Trophoblast cell (in vitro differentiated cells and primary cell): ENCODE results near the gene UST.

ENCODE experiments used
- DNase-seq, 2 donors: peaks; one replicate each; pipeline ENCODE4 v3.0.0-alpha.2; 2016
- H2AFZ ChIP-seq: 2 replicates; pipeline ENCODE4 v1.6.1; 2013; ENCODE audit warnings: low read length, moderate library complexity, mild to moderate bottlenecking; ENCODE audit not compliant: insufficient read depth, poor library complexity
- H2AK5ac ChIP-seq: 2 replicates; pipeline ENCODE4 v1.6.1; 2013; ENCODE audit warnings: mild to moderate bottlenecking, low read length
- H2BK120ac ChIP-seq: 2 replicates; pipeline ENCODE4 v1.6.1; 2013; ENCODE audit warnings: low read length, mild to moderate bottlenecking, moderate library complexity; ENCODE audit not compliant: insufficient read depth, poor library complexity
- H2BK12ac ChIP-seq: 2 replicates; pipeline ENCODE4 v1.6.1; 2013; ENCODE audit warnings: mild to moderate bottlenecking, low read length, moderate library complexity
- H2BK5ac ChIP-seq: 2 replicates; pipeline ENCODE4 v1.6.1; 2013; ENCODE audit warnings: low read length, low read depth, moderate library complexity, mild to moderate bottlenecking; ENCODE audit not compliant: poor library complexity
- H3K14ac ChIP-seq: 2 replicates; pipeline ENCODE4 v1.6.1; 2013; ENCODE audit warnings: mild to moderate bottlenecking, low read length
- H3K18ac ChIP-seq: 2 replicates; pipeline ENCODE4 v1.6.1; 2013; ENCODE audit warnings: mild to moderate bottlenecking, low read length
- H3K23ac ChIP-seq: 2 replicates; pipeline ENCODE4 v1.6.1; 2013; ENCODE audit warnings: low read length
- H3K27ac ChIP-seq: 2 replicates; pipeline ENCODE4 v1.5.1; 2013; ENCODE audit warnings: low read depth, mild to moderate bottlenecking, inconsistent platforms, low read length, moderate library complexity
- H3K27me3 ChIP-seq: 2 replicates; pipeline ENCODE4 v1.6.1; 2013; ENCODE audit warnings: inconsistent platforms, mild to moderate bottlenecking, low read length, moderate library complexity; ENCODE audit not compliant: insufficient read depth
- H3K36me3 ChIP-seq, 2 experiments: 1 replicate in 1 of 2; 2 replicates in 1 of 2; pipeline ENCODE4 v1.6.1; 2013; ENCODE audit warnings: low read length in 2 of 2, mild to moderate bottlenecking in 2 of 2, moderate library complexity in 1 of 2; ENCODE audit not compliant: insufficient read depth in 2 of 2, control insufficient read depth in 1 of 2
- H3K4ac ChIP-seq: 2 replicates; pipeline ENCODE4 v1.6.1; 2013; ENCODE audit warnings: low read depth, mild to moderate bottlenecking, low read length, moderate library complexity
- H3K4me1 ChIP-seq, 2 experiments: 1 replicate in 1 of 2; 2 replicates in 1 of 2; pipeline ENCODE4 v1.6.1; 2013; ENCODE audit warnings: low read length in 2 of 2, mild to moderate bottlenecking in 2 of 2, moderate library complexity in 1 of 2; ENCODE audit not compliant: insufficient read depth in 2 of 2, control insufficient read depth in 1 of 2
- H3K4me2 ChIP-seq: 2 replicates; pipeline ENCODE4 v1.6.1; 2013; ENCODE audit warnings: inconsistent platforms, mild to moderate bottlenecking, low read length, moderate library complexity
- H3K4me3 ChIP-seq: 2 replicates; pipeline ENCODE4 v1.5.1; 2013; ENCODE audit warnings: mild to moderate bottlenecking, low read depth, low read length, inconsistent platforms
- H3K79me1 ChIP-seq: one replicate; pipeline ENCODE4 v1.6.1; 2013; ENCODE audit warnings: low read length
- H3K79me2 ChIP-seq: 2 replicates; pipeline ENCODE4 v1.6.1; 2013; ENCODE audit warnings: low read length, mild to moderate bottlenecking; ENCODE audit not compliant: control insufficient read depth, insufficient read depth, poor library complexity
- H3K9ac ChIP-seq: 2 replicates; pipeline ENCODE4 v1.6.1; 2013; ENCODE audit warnings: mild to moderate bottlenecking, low read length
- H3K9me3 ChIP-seq: 2 replicates; pipeline ENCODE4 v1.6.1; 2013; ENCODE audit warnings: low read depth, mild to moderate bottlenecking, control low read depth, inconsistent platforms, low read length; ENCODE audit not compliant: insufficient read depth
- H4K12ac ChIP-seq: 2 replicates; pipeline ENCODE4 v1.6.1; 2013; ENCODE audit warnings: low read depth, mild to moderate bottlenecking, low read length, moderate library complexity
- H4K8ac ChIP-seq: 2 replicates; pipeline ENCODE4 v1.6.1; 2013; ENCODE audit warnings: low read depth, mild to moderate bottlenecking, low read length, moderate library complexity
- H4K91ac ChIP-seq: one replicate; pipeline ENCODE4 v1.6.1; 2013; ENCODE audit warnings: low read depth, mild to moderate bottlenecking, low read length, moderate library complexity
- WGBS: extraction: QIAGEN DNeasy Blood & Tissue Kit; methylation state at CpG from one replicate; pipeline ENCODE4 v1.1.7; 2013; ENCODE audit warnings: missing lambda C conversion rate; ENCODE audit not compliant: insufficient read length, insufficient coverage; ENCODE audit errors: extremely low coverage; 5-methylcytosine and 5-hydroxymethylcytosine counted together

UST gene

GRCh38 chr6:148884461-148884860 is 137.6 kb downstream of the UST start:
- Histone ChIP-seq H3K36me3 (no peaks in the 10 kb centered on the region), H3K23ac (no peak overlapping the region), H3K9ac (no peak overlapping the region), H3K4ac (no peak overlapping the region), H3K14ac (no peak overlapping the region), H4K91ac (no peak overlapping the region), H3K27ac (no peak overlapping the region), H3K18ac (no peak overlapping the region), H2BK120ac (no peak overlapping the region), H3K79me1 (no peaks in the 10 kb centered on the region), H3K9me3 (no peaks in the 10 kb centered on the region), H2AFZ (no peak overlapping the region), H3K4me3 (no peak overlapping the region), H2BK12ac (no peak overlapping the region), H3K79me2 (no peaks in the 10 kb centered on the region), H4K12ac (no peak overlapping the region), H2AK5ac (no peak overlapping the region), H3K4me2 (no peak overlapping the region), H3K4me1 (peaks cover 3 to 4% of the 10 kb centered on the region in 2 experiments), H2BK5ac (no peak overlapping the region), H3K27me3 (no peaks in the 10 kb centered on the region), H4K8ac (no peak overlapping the region)
- WGBS: no CpG with 5 or more reads among the region's 2 CpGs
- no peak for DNase-seq

- H3K23ac ChIP-seq: no peak overlapping the region
- peak overlapping the region; percentile 36 for H3K27ac ChIP-seq
- H4K91ac ChIP-seq: no peak overlapping the region
- H3K18ac ChIP-seq: no peak overlapping the region
- H3K9me3 ChIP-seq: no peaks in the 10 kb centered on the region
- no peak overlapping the region for H4K12ac ChIP-seq
- H3K4me1 ChIP-seq: peaks cover 3 to 4% of the 10 kb centered on the region in 2 experiments
- no peak overlapping the region for H2AK5ac ChIP-seq
- no peaks in the 10 kb centered on the region for H3K27me3 ChIP-seq
- H3K4me3 ChIP-seq: no peak overlapping the region
- no peak overlapping the region for H3K14ac ChIP-seq
- no peaks in the 10 kb centered on the region for H3K79me1 ChIP-seq
- H4K8ac ChIP-seq: no peak overlapping the region
- no peaks in the 10 kb centered on the region for H3K36me3 ChIP-seq
- H2BK120ac ChIP-seq: no peak overlapping the region
- no peak overlapping the region for H3K4ac ChIP-seq
- WGBS: no CpG with 5 or more reads among the region's 6 CpGs
- no peaks in the 10 kb centered on the region for H3K79me2 ChIP-seq
- DNase-seq: no peak
- no peak overlapping the region for H2AFZ ChIP-seq
- H2BK12ac ChIP-seq: no peak overlapping the region
- no peak overlapping the region for H3K4me2 ChIP-seq
- H3K9ac ChIP-seq: no peak overlapping the region
- no peak overlapping the region for H2BK5ac ChIP-seq
Measured at GRCh38 chr6:148885136-148885865, 138.5 kb downstream of the UST start.

GRCh38 chr6:148885925-148886845 is 139.4 kb downstream of the UST start:
- H3K4me1 ChIP-seq: peaks cover 3 to 4% of the 10 kb centered on the region in 2 experiments
- H3K9me3 ChIP-seq: no peaks in the 10 kb centered on the region
- H3K9ac ChIP-seq: no peak overlapping the region
- no peak overlapping the region for H2BK120ac ChIP-seq
- H3K79me2 ChIP-seq: no peaks in the 10 kb centered on the region
- WGBS: no CpG with 5 or more reads among the region's 7 CpGs
- no peaks in the 10 kb centered on the region for H3K27me3 ChIP-seq
- H3K27ac ChIP-seq: peak overlapping the region; percentile 36
- no peaks in the 10 kb centered on the region for H3K36me3 ChIP-seq
- no peak overlapping the region for H3K4me3 ChIP-seq
- no peak overlapping the region for H3K18ac ChIP-seq
- no peak overlapping the region for H2AFZ ChIP-seq
- no peak overlapping the region for H4K12ac ChIP-seq
- H3K23ac ChIP-seq: no peak overlapping the region
- H3K4me2 ChIP-seq: no peak overlapping the region
- no peaks in the 10 kb centered on the region for H3K79me1 ChIP-seq
- no peak overlapping the region for H3K4ac ChIP-seq
- no peak overlapping the region for H4K91ac ChIP-seq
- no peak overlapping the region for H4K8ac ChIP-seq
- DNase-seq: no peak
- H2BK5ac ChIP-seq: no peak overlapping the region
- H3K14ac ChIP-seq: no peak overlapping the region
- H2BK12ac ChIP-seq: no peak overlapping the region
- H2AK5ac ChIP-seq: no peak overlapping the region

- H3K9me3 ChIP-seq: no peaks in the 10 kb centered on the region
- no peak overlapping the region for H3K9ac ChIP-seq
- no peak overlapping the region for H3K4ac ChIP-seq
- no peak overlapping the region for H3K23ac ChIP-seq
- no peak overlapping the region for H4K12ac ChIP-seq
- H3K18ac ChIP-seq: no peak overlapping the region
- no peak overlapping the region for H3K27ac ChIP-seq
- H4K91ac ChIP-seq: no peak overlapping the region
- no peaks in the 10 kb centered on the region for H3K27me3 ChIP-seq
- H3K79me1 ChIP-seq: no peaks in the 10 kb centered on the region
- no peaks in the 10 kb centered on the region for H3K36me3 ChIP-seq
- no peaks in the 10 kb centered on the region for H3K79me2 ChIP-seq
- H3K14ac ChIP-seq: no peak overlapping the region
- DNase-seq: no peak
- H4K8ac ChIP-seq: no peak overlapping the region
- no peak overlapping the region for H2AFZ ChIP-seq
- H3K4me2 ChIP-seq: no peak overlapping the region
- H2BK12ac ChIP-seq: no peak overlapping the region
- WGBS: no CpG with 5 or more reads among the region's 3 CpGs
- H2AK5ac ChIP-seq: no peak overlapping the region
- no peak overlapping the region for H2BK5ac ChIP-seq
- no peak overlapping the region for H3K4me3 ChIP-seq
- peaks cover 3 to 4% of the 10 kb centered on the region in 2 experiments for H3K4me1 ChIP-seq
- H2BK120ac ChIP-seq: no peak overlapping the region
Measured at GRCh38 chr6:148887181-148887580, 140.4 kb downstream of the UST start.
